ENCODE measurements around the gene USP11. TPM values are rescaled to one million over a fixed set of nuclear protein-coding genes. Genes with fewer than 3 reads are reported as not detected.

The USP11 gene
- total and polyA plus RNA-seq, 8 donors = 36.2 to 126 (median 113) TPM

DNA sequence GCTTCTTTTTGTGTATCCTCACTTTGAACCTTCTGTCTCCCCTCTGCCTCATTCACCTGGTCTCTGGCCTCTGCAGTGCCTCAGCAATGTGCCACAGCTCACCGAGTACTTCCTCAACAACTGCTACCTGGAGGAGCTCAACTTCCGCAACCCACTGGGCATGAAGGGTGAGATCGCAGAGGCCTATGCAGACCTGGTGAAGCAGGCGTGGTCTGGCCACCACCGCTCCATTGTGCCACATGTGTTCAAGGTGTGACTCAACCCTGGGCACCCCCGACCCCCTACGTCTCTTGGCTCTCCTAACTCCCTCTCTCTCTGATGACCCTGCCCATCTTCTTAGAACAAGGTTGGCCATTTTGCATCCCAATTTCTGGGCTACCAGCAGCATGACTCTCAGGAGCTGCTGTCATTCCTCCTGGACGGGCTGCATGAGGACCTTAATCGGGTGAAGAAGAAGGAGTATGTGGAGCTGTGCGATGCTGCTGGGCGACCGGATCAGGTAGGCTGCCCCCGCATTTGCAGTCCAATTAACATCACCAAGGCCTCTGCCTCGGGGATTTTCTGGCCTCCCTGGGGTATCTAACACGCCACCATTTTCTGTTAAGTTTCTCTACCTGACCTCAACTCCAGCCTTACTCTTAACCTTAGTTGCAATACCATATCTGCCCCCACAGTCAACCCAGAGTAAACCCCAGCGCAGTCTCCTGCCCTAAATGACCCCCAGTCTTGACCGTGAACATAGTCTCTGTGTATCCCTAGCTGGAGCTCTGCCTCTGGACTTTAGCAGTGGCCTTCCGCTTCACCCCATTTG lies 8.6 kb downstream of the USP11 start:
- no peak overlapping the region for H3K27ac ChIP-seq
- intact Hi-C loops (cut with DNase I) = no loop called here
- DNase-seq (no peak), ATAC-seq (no peak)
- peaks cover 0 to 1% of the 10 kb centered on the region in 2 donors for H3K27me3 ChIP-seq
- H3K36me3 ChIP-seq = peaks cover 0 to 52% of the 10 kb centered on the region in 2 donors
- TF ChIP-seq, protein P1, sequence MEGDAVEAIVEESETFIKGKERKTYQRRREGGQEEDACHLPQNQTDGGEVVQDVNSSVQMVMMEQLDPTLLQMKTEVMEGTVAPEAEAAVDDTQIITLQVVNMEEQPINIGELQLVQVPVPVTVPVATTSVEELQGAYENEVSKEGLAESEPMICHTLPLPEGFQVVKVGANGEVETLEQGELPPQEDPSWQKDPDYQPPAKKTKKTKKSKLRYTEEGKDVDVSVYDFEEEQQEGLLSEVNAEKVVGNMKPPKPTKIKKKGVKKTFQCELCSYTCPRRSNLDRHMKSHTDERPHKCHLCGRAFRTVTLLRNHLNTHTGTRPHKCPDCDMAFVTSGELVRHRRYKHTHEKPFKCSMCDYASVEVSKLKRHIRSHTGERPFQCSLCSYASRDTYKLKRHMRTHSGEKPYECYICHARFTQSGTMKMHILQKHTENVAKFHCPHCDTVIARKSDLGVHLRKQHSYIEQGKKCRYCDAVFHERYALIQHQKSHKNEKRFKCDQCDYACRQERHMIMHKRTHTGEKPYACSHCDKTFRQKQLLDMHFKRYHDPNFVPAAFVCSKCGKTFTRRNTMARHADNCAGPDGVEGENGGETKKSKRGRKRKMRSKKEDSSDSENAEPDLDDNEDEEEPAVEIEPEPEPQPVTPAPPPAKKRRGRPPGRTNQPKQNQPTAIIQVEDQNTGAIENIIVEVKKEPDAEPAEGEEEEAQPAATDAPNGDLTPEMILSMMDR (IDR thresholded peaks at IDR 0.05) = no peak
- no peaks in the 10 kb centered on the region for H3K4me1 ChIP-seq
- no peak overlapping the region for H3K4me3 ChIP-seq
- no peaks in the 10 kb centered on the region for H3K9me3 ChIP-seq

DNA sequence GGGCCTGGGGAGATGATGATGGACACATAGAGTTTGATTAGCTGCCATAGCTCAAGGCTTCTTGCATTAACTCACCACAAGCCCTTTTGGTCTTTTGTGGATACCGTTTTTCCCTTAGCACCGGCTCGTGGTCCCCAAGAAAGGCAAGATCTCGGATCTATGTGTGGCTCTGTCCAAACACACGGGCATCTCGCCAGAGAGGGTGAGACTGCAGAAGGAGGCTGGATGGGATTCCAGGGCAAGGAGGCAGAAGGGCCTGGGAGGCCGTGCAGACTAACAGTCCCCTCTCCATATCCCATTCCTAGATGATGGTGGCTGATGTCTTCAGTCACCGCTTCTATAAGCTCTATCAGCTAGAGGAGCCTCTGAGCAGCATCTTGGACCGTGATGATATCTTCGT lies 9.5 kb downstream of the USP11 start:
- H3K4me1 ChIP-seq = no peaks in the 10 kb centered on the region
- TF ChIP-seq, protein P1 (IDR thresholded peaks at IDR 0.05) = no peak
- intact Hi-C loops (cut with DNase I) = no loop called here
- no peak overlapping the region for H3K4me3 ChIP-seq
- ATAC-seq = no peak
- DNase-seq = no peak
- H3K27me3 ChIP-seq = no peaks in the 10 kb centered on the region
- peaks cover 0 to 59% of the 10 kb centered on the region in 2 donors for H3K36me3 ChIP-seq
- no peaks in the 10 kb centered on the region for H3K9me3 ChIP-seq
- no peak overlapping the region for H3K27ac ChIP-seq

DNA sequence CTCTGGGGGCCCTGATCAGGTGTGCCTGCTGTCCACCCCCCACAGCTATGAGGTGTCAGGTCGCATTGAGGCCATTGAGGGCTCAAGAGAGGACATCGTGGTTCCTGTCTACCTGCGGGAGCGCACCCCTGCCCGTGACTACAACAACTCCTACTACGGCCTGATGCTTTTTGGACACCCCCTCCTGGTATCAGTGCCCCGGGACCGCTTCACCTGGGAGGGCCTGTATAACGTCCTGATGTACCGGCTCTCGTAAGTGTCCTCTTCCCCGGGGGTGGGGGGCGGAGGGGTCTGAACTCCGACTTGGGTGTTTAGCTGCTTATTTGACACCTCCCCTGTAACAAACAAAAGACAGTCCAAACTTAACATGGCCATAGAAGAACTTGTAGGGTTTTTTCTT lies 10.5 kb downstream of the USP11 start:
- H3K36me3 ChIP-seq = peaks cover 0 to 65% of the 10 kb centered on the region in 2 donors
- H3K4me3 ChIP-seq = no peak overlapping the region
- DNase-seq (no peak), ATAC-seq (no peak)
- no peak overlapping the region for H3K27ac ChIP-seq
- TF ChIP-seq, protein P1 (IDR thresholded peaks at IDR 0.05) = no peak
- H3K9me3 ChIP-seq = no peaks in the 10 kb centered on the region
- H3K4me1 ChIP-seq = no peaks in the 10 kb centered on the region
- H3K27me3 ChIP-seq = no peaks in the 10 kb centered on the region
- intact Hi-C loops (cut with DNase I) = no loop called here

DNA sequence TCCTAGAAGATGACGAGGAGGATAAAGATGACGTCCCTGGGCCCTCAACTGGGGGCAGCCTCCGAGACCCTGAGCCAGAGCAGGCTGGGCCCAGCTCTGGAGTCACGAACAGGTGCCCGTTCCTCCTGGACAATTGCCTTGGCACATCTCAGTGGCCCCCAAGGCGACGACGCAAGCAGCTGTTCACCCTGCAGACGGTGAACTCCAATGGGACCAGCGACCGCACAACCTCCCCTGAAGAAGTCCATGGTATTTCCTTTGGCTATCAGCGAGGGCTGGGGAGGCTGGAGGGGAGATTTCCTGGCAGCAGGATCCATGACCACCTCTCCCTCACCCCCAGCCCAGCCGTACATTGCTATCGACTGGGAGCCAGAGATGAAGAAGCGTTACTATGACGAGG lies 11.9 kb downstream of the USP11 start:
- no peaks in the 10 kb centered on the region for H3K27me3 ChIP-seq
- H3K4me1 ChIP-seq = no peaks in the 10 kb centered on the region
- H3K36me3 ChIP-seq = peaks cover 0 to 65% of the 10 kb centered on the region in 2 donors
- H3K9me3 ChIP-seq = no peaks in the 10 kb centered on the region
- H3K27ac ChIP-seq = no peak overlapping the region
- intact Hi-C loops (cut with DNase I) = no loop called here
- TF ChIP-seq, protein P1 (IDR thresholded peaks at IDR 0.05) = no peak
- no peak overlapping the region for H3K4me3 ChIP-seq
- DNase-seq = no peak
- ATAC-seq = no peak

DNA sequence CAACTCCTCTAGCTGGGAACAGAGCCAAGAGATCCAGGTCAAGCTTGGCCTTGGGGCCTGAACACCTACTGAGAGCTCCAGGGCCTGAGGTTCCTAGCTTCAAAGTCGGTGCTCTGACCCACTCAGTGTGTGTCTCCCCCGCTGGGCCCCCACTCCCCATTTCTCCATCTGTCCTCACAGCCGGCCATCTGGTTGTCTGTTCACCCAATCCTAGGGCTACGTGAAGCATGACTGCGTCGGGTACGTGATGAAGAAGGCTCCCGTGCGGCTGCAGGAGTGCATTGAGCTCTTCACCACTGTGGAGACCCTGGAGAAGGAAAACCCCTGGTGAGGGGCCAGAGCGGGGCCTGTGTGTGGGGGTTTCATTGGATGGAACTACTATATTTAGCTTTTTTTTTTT lies 12.3 kb downstream of the USP11 start:
- H3K27me3 ChIP-seq = no peaks in the 10 kb centered on the region

More for the DNA sequence above, 12.3 kb downstream of the USP11 start:
- H3K9me3 ChIP-seq = no peaks in the 10 kb centered on the region
- DNase-seq = no peak
- H3K4me1 ChIP-seq = no peaks in the 10 kb centered on the region
- intact Hi-C loops (cut with DNase I) = no loop called here
- ATAC-seq = no peak
- no peak overlapping the region for H3K27ac ChIP-seq
- peaks cover 0 to 63% of the 10 kb centered on the region in 2 donors for H3K36me3 ChIP-seq
- TF ChIP-seq, protein P1 (IDR thresholded peaks at IDR 0.05) = no peak
- H3K4me3 ChIP-seq = no peak overlapping the region
